Stimulated activated memory B cell treated with anti-CD40 and anti-IgM and Interleukin-4, amounts not matched to agents 10 μg/mL and 1 μg/mL and 100 μg/mL, for 72 hours (primary cell): ENCODE measurements around the gene SORCS3.
"Not testable (repeated sequence)": the region's sequence is repeated elsewhere in the genome, so short reads cannot be mapped to it uniquely, and the experiment has no call there.

Experiments used
- ATAC-seq: fragments of 150-1000 bp; cut with Tn5 transposase; 2 replicates; pipeline ENCODE4 v1.10.0; 2021
- H3K27ac Mint-ChIP-seq: one replicate; pipeline ENCODE4 v1.8.0; 2022; ENCODE audit warnings: mild to moderate bottlenecking, mixed read lengths
- H3K27me3 Mint-ChIP-seq: one replicate; pipeline ENCODE4 v1.8.0; 2022; ENCODE audit warnings: mixed read lengths
- H3K36me3 Mint-ChIP-seq: one replicate; pipeline ENCODE4 v1.8.0; 2022; ENCODE audit warnings: mixed read lengths
- H3K4me1 Mint-ChIP-seq: one replicate; pipeline ENCODE4 v1.8.0; 2022; ENCODE audit warnings: mixed read lengths
- H3K4me3 Mint-ChIP-seq: one replicate; pipeline ENCODE4 v1.8.0; 2022; ENCODE audit warnings: mild to moderate bottlenecking, moderate library complexity, mixed read lengths
- H3K9me3 Mint-ChIP-seq: one replicate; pipeline ENCODE4 v1.8.0; 2022; ENCODE audit warnings: mixed read lengths

Gene SORCS3

GRCh38 chr10:104694074-104694473 is 53.0 kb downstream of the SORCS3 start:
- Mint-ChIP-seq H3K36me3 (no peaks in the 10 kb centered on the region), H3K27ac (no peak overlapping the region), H3K9me3 (no peaks in the 10 kb centered on the region), H3K4me3 (no peak overlapping the region), H3K4me1 (no peaks in the 10 kb centered on the region), H3K27me3 (peaks cover 14% of the 10 kb centered on the region)
- ATAC-seq = no peak

- H3K27me3 Mint-ChIP-seq, H3K4me3 Mint-ChIP-seq, ATAC-seq, H3K27ac Mint-ChIP-seq, H3K4me1 Mint-ChIP-seq, H3K9me3 Mint-ChIP-seq, H3K36me3 Mint-ChIP-seq: not testable (repeated sequence)
Measured at GRCh38 chr10:104703262-104703661, 62.2 kb downstream of the SORCS3 start.

GRCh38 chr10:104706886-104707285 is 65.8 kb downstream of the SORCS3 start:
- no peaks in the 10 kb centered on the region for H3K36me3 Mint-ChIP-seq
- H3K4me1 Mint-ChIP-seq = no peaks in the 10 kb centered on the region
- no peak for ATAC-seq
- no peak overlapping the region for H3K4me3 Mint-ChIP-seq
- H3K9me3 Mint-ChIP-seq = no peaks in the 10 kb centered on the region
- no peak overlapping the region for H3K27ac Mint-ChIP-seq
- no peaks in the 10 kb centered on the region for H3K27me3 Mint-ChIP-seq

GRCh38 chr10:104707602-104708459 is 66.7 kb downstream of the SORCS3 start:
- Mint-ChIP-seq H3K27ac (no peak overlapping the region), H3K9me3 (no peaks in the 10 kb centered on the region), H3K27me3 (no peaks in the 10 kb centered on the region), H3K4me3 (no peak overlapping the region), H3K36me3 (no peaks in the 10 kb centered on the region), H3K4me1 (no peaks in the 10 kb centered on the region)
- ATAC-seq = no peak

GRCh38 chr10:104711302-104711721 is 70.2 kb downstream of the SORCS3 start:
- Mint-ChIP-seq H3K9me3 (no peaks in the 10 kb centered on the region), H3K27ac (no peak overlapping the region), H3K4me1 (no peaks in the 10 kb centered on the region), H3K36me3 (no peaks in the 10 kb centered on the region), H3K4me3 (no peak overlapping the region), H3K27me3 (no peaks in the 10 kb centered on the region)
- no peak for ATAC-seq

- peaks cover 12% of the 10 kb centered on the region for H3K27me3 Mint-ChIP-seq
- not testable (repeated sequence) for H3K36me3 Mint-ChIP-seq
Measured at GRCh38 chr10:104730593-104730992, 89.5 kb downstream of the SORCS3 start.

GRCh38 chr10:104731192-104731591 is 90.1 kb downstream of the SORCS3 start:
- no peak overlapping the region for H3K27ac Mint-ChIP-seq
- H3K36me3 Mint-ChIP-seq = no peaks in the 10 kb centered on the region
- no peaks in the 10 kb centered on the region for H3K9me3 Mint-ChIP-seq
- no peak overlapping the region for H3K4me3 Mint-ChIP-seq
- no peak for ATAC-seq
- peaks cover 12% of the 10 kb centered on the region for H3K27me3 Mint-ChIP-seq
- H3K4me1 Mint-ChIP-seq = no peaks in the 10 kb centered on the region

More at GRCh38 chr10:104730593-104730992, 89.5 kb downstream of the SORCS3 start:
- not testable (repeated sequence) for H3K27ac Mint-ChIP-seq, H3K9me3 Mint-ChIP-seq, H3K4me3 Mint-ChIP-seq, H3K4me1 Mint-ChIP-seq, ATAC-seq

- no peak overlapping the region for H3K27ac Mint-ChIP-seq
- H3K27me3 Mint-ChIP-seq = peaks cover 12% of the 10 kb centered on the region
- no peaks in the 10 kb centered on the region for H3K4me1 Mint-ChIP-seq
- no peak for ATAC-seq
- H3K36me3 Mint-ChIP-seq = no peaks in the 10 kb centered on the region
- H3K4me3 Mint-ChIP-seq = no peak overlapping the region
- no peaks in the 10 kb centered on the region for H3K9me3 Mint-ChIP-seq
Measured at GRCh38 chr10:104732222-104732621, 91.1 kb downstream of the SORCS3 start.

GRCh38 chr10:104734433-104734832 is 93.3 kb downstream of the SORCS3 start:
- Mint-ChIP-seq H3K36me3 (no peaks in the 10 kb centered on the region), H3K27me3 (no peaks in the 10 kb centered on the region), H3K4me3 (no peak overlapping the region), H3K27ac (no peak overlapping the region), H3K4me1 (no peaks in the 10 kb centered on the region), H3K9me3 (no peaks in the 10 kb centered on the region)
- no peak for ATAC-seq

GRCh38 chr10:104735036-104735756 is 94.1 kb downstream of the SORCS3 start:
- no peaks in the 10 kb centered on the region for H3K9me3 Mint-ChIP-seq
- H3K27ac Mint-ChIP-seq = no peak overlapping the region
- H3K4me1 Mint-ChIP-seq = no peaks in the 10 kb centered on the region
- H3K27me3 Mint-ChIP-seq = no peaks in the 10 kb centered on the region
- H3K36me3 Mint-ChIP-seq = no peaks in the 10 kb centered on the region
- no peak overlapping the region for H3K4me3 Mint-ChIP-seq
- no peak for ATAC-seq

- no peaks in the 10 kb centered on the region for H3K4me1 Mint-ChIP-seq
- ATAC-seq = no peak
Measured at GRCh38 chr10:104735757-104736391, 94.8 kb downstream of the SORCS3 start.

GRCh38 chr10:104741127-104741526 is 100.0 kb downstream of the SORCS3 start:
- no peak overlapping the region for H3K4me3 Mint-ChIP-seq
- no peak for ATAC-seq
- H3K27ac Mint-ChIP-seq = no peak overlapping the region
- no peaks in the 10 kb centered on the region for H3K36me3 Mint-ChIP-seq
- H3K4me1 Mint-ChIP-seq = no peaks in the 10 kb centered on the region
- H3K27me3 Mint-ChIP-seq = no peaks in the 10 kb centered on the region
- H3K9me3 Mint-ChIP-seq = no peaks in the 10 kb centered on the region

More at GRCh38 chr10:104735757-104736391, 94.8 kb downstream of the SORCS3 start:
- no peaks in the 10 kb centered on the region for H3K9me3 Mint-ChIP-seq
- H3K4me3 Mint-ChIP-seq = no peak overlapping the region
- H3K36me3 Mint-ChIP-seq = no peaks in the 10 kb centered on the region
- H3K27me3 Mint-ChIP-seq = no peaks in the 10 kb centered on the region
- no peak overlapping the region for H3K27ac Mint-ChIP-seq

- no peaks in the 10 kb centered on the region for H3K9me3 Mint-ChIP-seq
- H3K27ac Mint-ChIP-seq = no peak overlapping the region
- H3K27me3 Mint-ChIP-seq = no peaks in the 10 kb centered on the region
- no peaks in the 10 kb centered on the region for H3K4me1 Mint-ChIP-seq
- ATAC-seq = no peak
- no peaks in the 10 kb centered on the region for H3K36me3 Mint-ChIP-seq
- H3K4me3 Mint-ChIP-seq = no peak overlapping the region
Measured at GRCh38 chr10:104744052-104744451, 103.0 kb downstream of the SORCS3 start.

- Mint-ChIP-seq H3K4me3 (no peak overlapping the region), H3K36me3 (no peaks in the 10 kb centered on the region), H3K27ac (no peak overlapping the region), H3K4me1 (no peaks in the 10 kb centered on the region), H3K9me3 (no peaks in the 10 kb centered on the region), H3K27me3 (no peaks in the 10 kb centered on the region)
- ATAC-seq = no peak
Measured at GRCh38 chr10:104750291-104750690, 109.2 kb downstream of the SORCS3 start.

GRCh38 chr10:104762793-104763192 is 121.7 kb downstream of the SORCS3 start:
- Mint-ChIP-seq H3K9me3 (no peaks in the 10 kb centered on the region), H3K4me1 (no peaks in the 10 kb centered on the region)

More at GRCh38 chr10:104762793-104763192, 121.7 kb downstream of the SORCS3 start:
- Mint-ChIP-seq H3K36me3 (no peaks in the 10 kb centered on the region), H3K4me3 (no peak overlapping the region), H3K27ac (no peak overlapping the region), H3K27me3 (no peaks in the 10 kb centered on the region)
- ATAC-seq = no peak
